ENCODE results near the gene CEBPA.

GRCh38 chr19:33334271-33334670 lies 31.9 kb upstream of the CEBPA start:
- no peak for TF ChIP-seq CTCF (IDR thresholded peaks at IDR 0.05)
- no peak for TF ChIP-seq POLR2A (IDR thresholded peaks at IDR 0.05; ENCODE audit: low read depth)
- TF ChIP-seq EP300 (IDR thresholded peaks at IDR 0.05): no peak

All from esophagus muscularis mucosa (tissue), 4 donors.